GM23248 (cell line): ENCODE results near the gene MXD3. TPM values are rescaled to one million over a fixed set of nuclear protein-coding genes. Genes with fewer than 3 reads are reported as not detected.
"Not testable (repeated sequence)": the region's sequence is repeated elsewhere in the genome, so short reads cannot be mapped to it uniquely, and the experiment has no call there.

Experiments used
- DNase-seq: peaks from one replicate; pipeline ENCODE4 v3.0.0-alpha.2; 2015
- H2AFZ ChIP-seq: fragments of 200-600 bp; sonication (generic); 2 replicates; pipeline ENCODE4 v1.6.1; 2016; ENCODE audit warnings: antibody characterized with exemption
- H3F3A ChIP-seq: fragments of 200-600 bp; sonication (generic); 2 replicates; pipeline ENCODE4 v1.6.1; 2016; ENCODE audit warnings: mild to moderate bottlenecking, antibody characterized with exemption, mixed run types; ENCODE audit not compliant: insufficient read depth
- H3K27ac ChIP-seq: fragments of 200-600 bp; sonication (generic); 2 replicates; pipeline ENCODE4 v1.5.1; 2016; ENCODE audit warnings: mild to moderate bottlenecking
- H3K27me3 ChIP-seq: fragments of 200-600 bp; sonication (generic); replicated peaks from 2 replicates; pipeline ENCODE4 v1.6.1; 2016; ENCODE audit warnings: mild to moderate bottlenecking; ENCODE audit not compliant: insufficient read depth
- H3K36me3 ChIP-seq: fragments of 200-600 bp; sonication (generic); 2 replicates; pipeline ENCODE4 v1.6.1; 2016; ENCODE audit warnings: low read depth, mild to moderate bottlenecking
- H3K4me1 ChIP-seq: fragments of 200-600 bp; sonication (generic); 2 replicates; pipeline ENCODE4 v1.6.1; 2016; ENCODE audit warnings: mild to moderate bottlenecking; ENCODE audit not compliant: insufficient read depth
- H3K4me2 ChIP-seq: fragments of 200-600 bp; sonication (generic); one replicate; pipeline ENCODE4 v1.6.1; 2016; ENCODE audit warnings: mild to moderate bottlenecking; ENCODE audit not compliant: unreplicated experiment
- H3K4me3 ChIP-seq: fragments of 200-600 bp; sonication (generic); 2 replicates; pipeline ENCODE4 v1.5.1; 2016; ENCODE audit warnings: mild to moderate bottlenecking
- H3K79me2 ChIP-seq: fragments of 200-600 bp; sonication (generic); 2 replicates; pipeline ENCODE4 v1.6.1; 2016; ENCODE audit warnings: mild to moderate bottlenecking; ENCODE audit not compliant: insufficient read depth
- H3K9ac ChIP-seq: fragments of 200-600 bp; sonication (generic); 2 replicates; pipeline ENCODE4 v1.6.1; 2016; ENCODE audit warnings: mild to moderate bottlenecking
- H3K9me2 ChIP-seq: fragments of 200-600 bp; sonication (generic); 2 replicates; pipeline ENCODE4 v1.6.1; 2016; ENCODE audit warnings: mixed run types, mild to moderate bottlenecking, moderate library complexity; ENCODE audit not compliant: insufficient read depth
- H3K9me3 ChIP-seq: fragments of 200-600 bp; sonication (generic); one replicate; pipeline ENCODE4 v1.6.1; 2017; ENCODE audit warnings: low read depth
- H4K20me1 ChIP-seq: fragments of 200-600 bp; sonication (generic); 2 replicates; pipeline ENCODE4 v1.6.0; 2016; ENCODE audit not compliant: insufficient read depth
- EZH2 ChIP-seq: fragments of 200-600 bp; sonication (generic); IDR thresholded peaks from 2 replicates; pipeline ENCODE4 v1.6.1; 2018; ENCODE audit warnings: antibody characterized with exemption, mild to moderate bottlenecking; ENCODE audit not compliant: insufficient read depth, poor library complexity, severe bottlenecking
- EZH2phosphoT487 ChIP-seq: fragments of 200-600 bp; sonication (generic); IDR thresholded peaks from 2 replicates; pipeline ENCODE4 v1.6.1; 2018; ENCODE audit warnings: antibody characterized with exemption, moderate library complexity, mild to moderate bottlenecking, low read depth; ENCODE audit not compliant: insufficient read depth
- WGBS, 2 experiments: methylation state at CpG; one replicate each; pipeline ENCODE4 v1.1.6; 2015 to 2017; ENCODE audit warnings: low lambda C conversion rate in 2 of 2, low coverage in 1 of 2; ENCODE audit errors: missing lambda C conversion rate in 2 of 2; 5-methylcytosine and 5-hydroxymethylcytosine counted together
- in situ Hi-C: fragments of 300-500 bp; cut with MboI; formaldehyde crosslinking; loops from 2 replicates; pipeline ENCODE4 v1.15.0; 2020
- polyA plus RNA-seq: library from polyadenylated mRNA; unstranded; fragments of >200 nt; fragmentation: Nextera tagmentation; extraction: Ambion mirVana; gene quantifications from 2 replicates; pipeline ENCODE4 v1.2.1, GENCODE V29; 2016
- total RNA-seq: library from RNA; depleted of rRNA; stranded (reverse); fragments of >200 nt; shearing (Covaris generic); gene quantifications from 2 replicates; pipeline ENCODE4 v1.2.3, GENCODE V29; 2014; rRNA removed

Gene MXD3, protein sequence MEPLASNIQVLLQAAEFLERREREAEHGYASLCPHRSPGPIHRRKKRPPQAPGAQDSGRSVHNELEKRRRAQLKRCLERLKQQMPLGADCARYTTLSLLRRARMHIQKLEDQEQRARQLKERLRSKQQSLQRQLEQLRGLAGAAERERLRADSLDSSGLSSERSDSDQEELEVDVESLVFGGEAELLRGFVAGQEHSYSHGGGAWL
- total RNA-seq (7.8 and 23.0 TPM in 2 replicates), polyA plus RNA-seq (6.1 and 6.5 TPM in 2 replicates)

DNA sequence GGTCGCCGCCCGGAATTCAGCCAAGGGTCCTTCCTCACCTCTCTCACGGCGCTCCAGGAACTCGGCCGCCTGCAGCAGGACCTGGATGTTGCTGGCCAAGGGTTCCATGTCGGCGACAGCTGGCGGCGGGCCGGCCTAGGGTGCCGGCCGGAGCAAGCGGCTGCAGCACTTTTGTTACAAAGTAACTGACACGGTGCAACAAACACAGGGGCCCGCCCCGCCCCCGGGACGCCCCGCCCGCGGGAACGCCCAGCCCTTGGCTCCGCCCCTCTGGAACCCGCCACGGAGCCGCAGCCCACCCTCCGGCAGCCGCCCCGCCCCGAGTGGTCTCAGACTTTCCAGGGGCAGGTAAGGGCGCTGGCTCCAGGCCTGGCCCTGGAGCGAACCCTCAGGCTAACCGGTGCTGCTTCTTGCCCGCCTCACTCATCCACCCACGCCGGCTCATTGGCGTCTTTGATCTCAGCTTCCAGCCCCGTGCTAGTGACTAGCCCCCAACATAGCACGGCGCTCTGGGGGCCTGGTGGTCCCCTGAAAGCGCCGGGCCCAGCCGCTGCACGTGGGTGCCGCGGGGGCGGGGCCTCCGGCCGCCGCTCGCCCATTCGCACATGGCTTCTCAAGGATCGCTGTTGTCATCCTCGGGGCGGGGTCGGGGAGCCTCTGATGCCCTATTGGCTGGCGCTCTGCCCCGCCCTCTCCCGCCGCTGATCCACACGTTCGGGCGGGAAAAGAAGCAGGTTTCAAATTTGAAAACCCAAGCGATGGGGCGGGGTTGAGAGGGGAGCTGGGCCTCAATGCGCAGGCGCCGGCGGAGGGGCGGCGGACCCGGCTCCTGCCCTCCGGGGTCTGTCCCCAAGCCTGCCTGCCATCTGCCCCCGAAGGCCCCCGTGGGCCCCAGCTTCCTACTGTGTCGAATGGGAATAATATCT is at the start of gene MXD3:
Gene MXD3 (minus strand): TSS at position 176 of the 926 bp plus-strand sequence. CDS start 68 bp downstream, at position 108.
- in situ Hi-C loops = no loop called here
- Histone ChIP-seq H3K9me3 (no peaks in the 10 kb centered on the region), H2AFZ (peak within 1 kb of the TSS; percentile 86), H4K20me1 (no peaks in the 10 kb centered on the region), H3K4me2 (peak within 1 kb of the TSS; percentile 98), H3K27me3 (no peaks in the 10 kb centered on the region), H3F3A (no peaks in the 10 kb centered on the region; the same call in 1 of the 2 replicates), H3K4me1 (peaks cover 3% of the 10 kb centered on the region; the same call in 1 of the 2 replicates), H3K79me2 (peaks cover 24% of the 10 kb centered on the region), H3K9ac (peak within 1 kb of the TSS; percentile 79), H3K4me3 (peak within 1 kb of the TSS; percentile 79), H3K9me2 (no peaks in the 10 kb centered on the region), H3K36me3 (no peaks in the 10 kb centered on the region), H3K27ac (peak within 1 kb of the TSS; percentile 58)
- TF ChIP-seq EZH2 (no peak), EZH2phosphoT487 (no peak)
- 1 to 2% methylated on average over 65 to 78 of the region's 78 CpGs for WGBS, 2 experiments
- DNase-seq = peak; percentile 99

DNA sequence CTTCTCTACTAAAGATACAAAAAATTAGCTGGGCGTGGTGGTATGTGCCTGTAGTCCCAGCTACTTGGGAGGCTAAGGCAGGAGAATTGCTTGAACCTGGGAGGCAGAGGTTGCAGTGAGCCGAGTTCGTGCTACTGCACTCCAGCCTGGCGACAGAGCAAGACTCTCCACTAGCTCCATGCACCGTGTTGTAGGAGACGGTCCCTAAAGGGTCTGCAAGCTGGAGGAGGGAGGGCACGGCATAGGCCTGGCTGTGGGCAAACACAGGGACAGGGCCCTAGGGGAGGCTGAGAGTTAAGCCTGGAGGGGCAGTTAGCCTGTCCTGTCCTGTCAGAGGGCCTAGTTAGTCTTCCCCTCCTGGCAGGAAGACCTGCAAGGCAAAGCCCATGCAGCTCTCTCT is 49.0 kb upstream of the MXD3 start:
- H3K27me3 ChIP-seq, H3K27ac ChIP-seq, H3K4me2 ChIP-seq, H3K4me1 ChIP-seq, H3K9me2 ChIP-seq, DNase-seq, H3K79me2 ChIP-seq, H3K36me3 ChIP-seq, H4K20me1 ChIP-seq, H3F3A ChIP-seq, H3K9me3 ChIP-seq, in situ Hi-C loops, H2AFZ ChIP-seq, H3K4me3 ChIP-seq, H3K9ac ChIP-seq: not testable (repeated sequence)
- WGBS, 2 experiments = 76 to 87% methylated on average over 7 of the region's 7 CpGs

DNA sequence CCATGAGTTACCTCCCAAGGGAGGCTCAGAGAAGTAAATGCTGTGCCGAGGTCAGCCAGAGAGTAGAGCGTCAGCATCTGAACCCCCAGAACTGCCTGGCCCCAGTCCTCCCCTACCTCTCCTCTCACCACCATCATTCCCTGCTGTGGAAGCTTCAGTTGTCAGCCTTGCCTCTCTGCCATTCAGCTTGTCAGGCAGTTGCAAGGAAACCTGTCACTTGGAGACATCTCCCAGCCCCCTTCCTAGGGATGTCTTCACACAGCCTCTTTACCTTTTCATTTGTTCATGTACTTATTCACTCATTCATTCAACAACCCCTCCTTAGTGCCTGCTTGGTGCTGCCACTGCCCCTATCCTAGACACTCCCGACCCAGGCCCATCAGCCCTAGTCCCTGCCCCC is 48.2 kb upstream of the MXD3 start:
- H3K9me2 ChIP-seq = no peaks in the 10 kb centered on the region
- no peak for TF ChIP-seq EZH2
- no peak for TF ChIP-seq EZH2phosphoT487
- in situ Hi-C loops = no loop called here
- no peaks in the 10 kb centered on the region for H4K20me1 ChIP-seq
- H3K4me1 ChIP-seq = peaks cover 9% of the 10 kb centered on the region; the same call in 1 of the 2 replicates
- no peaks in the 10 kb centered on the region for H3K27me3 ChIP-seq
- H3K79me2 ChIP-seq = no peaks in the 10 kb centered on the region
- H2AFZ ChIP-seq = no peak overlapping the region
- no peaks in the 10 kb centered on the region for H3K9me3 ChIP-seq
- H3K27ac ChIP-seq = no peak overlapping the region
- no peaks in the 10 kb centered on the region for H3F3A ChIP-seq
- no peak overlapping the region for H3K4me3 ChIP-seq
- H3K4me2 ChIP-seq = no peak overlapping the region
- 60 to 61% methylated on average over 3 of the region's 3 CpGs for WGBS, 2 experiments
- no peak for DNase-seq
- no peaks in the 10 kb centered on the region for H3K36me3 ChIP-seq
- no peak overlapping the region for H3K9ac ChIP-seq

DNA sequence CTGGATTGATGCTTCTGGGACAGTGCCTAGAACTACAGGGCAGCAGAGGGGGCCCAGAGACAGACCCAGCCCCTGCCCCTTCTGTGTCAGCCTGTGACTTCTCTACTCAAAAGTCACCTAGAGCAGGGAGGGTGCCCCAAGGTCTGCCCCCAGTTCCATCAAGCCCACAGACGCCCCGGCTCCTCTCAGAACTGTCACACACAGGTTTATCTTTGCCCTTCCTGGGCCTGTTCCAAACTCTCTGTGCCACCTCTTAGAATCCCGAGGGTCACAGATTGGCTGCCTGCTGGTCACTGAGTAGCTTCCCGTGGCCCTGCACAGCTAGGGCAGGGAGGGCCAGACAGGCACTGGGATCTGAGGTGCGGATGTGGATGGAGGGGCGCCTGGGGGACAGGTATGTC is 47.8 kb upstream of the MXD3 start:
- H3K9ac ChIP-seq = no peak overlapping the region
- no peaks in the 10 kb centered on the region for H3K36me3 ChIP-seq
- H3K27ac ChIP-seq = no peak overlapping the region
- no peaks in the 10 kb centered on the region for H3K9me3 ChIP-seq
- no peaks in the 10 kb centered on the region for H3K79me2 ChIP-seq
- in situ Hi-C loops = no loop called here
- H3K4me1 ChIP-seq = peaks cover 9% of the 10 kb centered on the region; the same call in 1 of the 2 replicates
- H3K27me3 ChIP-seq = no peaks in the 10 kb centered on the region
- TF ChIP-seq EZH2phosphoT487 (no peak), EZH2 (no peak)
- no peak for DNase-seq
- H2AFZ ChIP-seq = no peak overlapping the region
- H3K9me2 ChIP-seq = no peaks in the 10 kb centered on the region
- H3F3A ChIP-seq = no peaks in the 10 kb centered on the region
- H3K4me3 ChIP-seq = no peak overlapping the region
- H3K4me2 ChIP-seq = no peak overlapping the region
- 51 to 68% methylated on average over 6 of the region's 6 CpGs for WGBS, 2 experiments
- no peaks in the 10 kb centered on the region for H4K20me1 ChIP-seq
